ENCODE measurements around the gene FAM184A. TPM values are rescaled to one million over a fixed set of nuclear protein-coding genes. Genes with fewer than 3 reads are reported as not detected.

FAM184A gene
- total RNA-seq, 6 donors from 2014 or later, result 8.4 to 75.4 (median 39.5) TPM

DNA sequence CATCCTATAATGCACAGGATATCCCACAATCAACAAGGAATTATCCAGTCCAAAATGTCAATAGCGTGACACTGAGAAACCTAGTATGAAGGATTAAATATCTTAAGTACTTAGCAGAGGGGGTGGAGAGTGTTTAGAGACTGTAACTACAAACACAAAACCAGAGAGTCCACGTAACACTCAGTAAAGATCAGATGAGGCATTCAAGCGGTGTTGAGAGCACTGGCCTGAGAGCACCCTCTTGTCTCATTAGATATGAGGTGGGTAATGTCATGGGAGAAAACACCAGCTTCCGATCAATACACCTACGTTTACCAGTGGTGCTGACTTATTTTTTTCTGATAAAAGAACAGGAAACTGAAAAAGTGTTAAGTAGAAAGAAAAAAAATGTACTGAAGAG lies 2.3 kb downstream of the FAM184A start:
- Histone ChIP-seq H3K27me3 (no peaks in the 10 kb centered on the region), H3K9me3 (no peaks in the 10 kb centered on the region), H3K4me1 (peaks cover 0 to 28% (median 12%) of the 10 kb centered on the region in 4 donors), H3K36me3 (no peaks in the 10 kb centered on the region), H3K4me3 (peak overlapping the region in 2 of 4 donors; percentile 64 to 84), H3K27ac (peak overlapping the region; percentile 7 to 91 (median 89))
- TF ChIP-seq, protein P1, sequence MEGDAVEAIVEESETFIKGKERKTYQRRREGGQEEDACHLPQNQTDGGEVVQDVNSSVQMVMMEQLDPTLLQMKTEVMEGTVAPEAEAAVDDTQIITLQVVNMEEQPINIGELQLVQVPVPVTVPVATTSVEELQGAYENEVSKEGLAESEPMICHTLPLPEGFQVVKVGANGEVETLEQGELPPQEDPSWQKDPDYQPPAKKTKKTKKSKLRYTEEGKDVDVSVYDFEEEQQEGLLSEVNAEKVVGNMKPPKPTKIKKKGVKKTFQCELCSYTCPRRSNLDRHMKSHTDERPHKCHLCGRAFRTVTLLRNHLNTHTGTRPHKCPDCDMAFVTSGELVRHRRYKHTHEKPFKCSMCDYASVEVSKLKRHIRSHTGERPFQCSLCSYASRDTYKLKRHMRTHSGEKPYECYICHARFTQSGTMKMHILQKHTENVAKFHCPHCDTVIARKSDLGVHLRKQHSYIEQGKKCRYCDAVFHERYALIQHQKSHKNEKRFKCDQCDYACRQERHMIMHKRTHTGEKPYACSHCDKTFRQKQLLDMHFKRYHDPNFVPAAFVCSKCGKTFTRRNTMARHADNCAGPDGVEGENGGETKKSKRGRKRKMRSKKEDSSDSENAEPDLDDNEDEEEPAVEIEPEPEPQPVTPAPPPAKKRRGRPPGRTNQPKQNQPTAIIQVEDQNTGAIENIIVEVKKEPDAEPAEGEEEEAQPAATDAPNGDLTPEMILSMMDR (IDR thresholded peaks at IDR 0.05), result no peak
- TF ChIP-seq EP300 (IDR thresholded peaks at IDR 0.05) (peak in 1 of 4 donors; percentile 15), POLR2A (IDR thresholded peaks at IDR 0.05) (peak in 1 of 4 donors; percentile 41), POLR2AphosphoS5 (IDR thresholded peaks at IDR 0.05) (peak in 1 of 2 donors; percentile 31)
- DNase-seq (no peak), ATAC-seq (ENCODE audit: low FRiP score in 2 of 2) (peak in 1 of 2 donors; percentile 64)
- WGBS, 2 donors, result 51 to 66% methylated on average over 5 of the region's 5 CpGs

DNA sequence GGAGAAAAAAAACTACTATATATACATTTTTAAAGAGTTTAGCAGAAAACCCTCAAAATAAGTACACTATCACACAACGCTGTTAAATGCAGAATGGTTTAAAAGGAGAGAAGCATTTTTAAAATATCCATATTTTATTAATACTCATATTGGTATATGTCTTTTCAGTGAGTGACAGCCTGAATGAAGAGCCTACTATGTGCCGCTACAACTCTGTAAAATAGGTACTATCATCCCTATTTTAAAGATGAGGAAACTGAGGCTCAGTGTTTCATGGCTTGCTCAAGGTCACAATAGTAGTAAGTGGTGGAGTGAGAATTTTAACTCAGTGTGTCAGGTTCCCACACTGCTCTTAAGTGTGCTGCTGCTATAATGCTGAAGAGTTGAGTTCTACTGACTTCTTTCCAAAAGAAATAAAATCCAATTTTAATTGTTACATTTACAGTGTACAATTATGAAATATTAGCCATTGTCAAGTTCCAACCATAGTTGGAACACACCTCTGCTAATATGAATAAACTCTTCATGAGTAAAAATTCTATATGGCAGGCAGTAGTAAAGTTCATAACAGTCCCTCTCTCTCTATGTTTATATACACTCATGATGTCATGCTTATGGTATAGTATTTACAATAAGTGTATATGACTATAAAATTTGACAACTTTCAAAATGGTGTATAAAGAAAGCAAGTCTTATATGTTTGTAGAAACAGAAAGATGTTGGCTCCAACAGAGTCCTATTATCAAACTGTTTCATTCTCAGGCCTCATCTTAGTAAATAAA lies 3.1 kb downstream of the FAM184A start:
- H3K27ac ChIP-seq, result peak overlapping the region in 3 of 4 donors; percentile 88 to 91 (median 90)
- H3K4me3 ChIP-seq, result peak overlapping the region in 2 of 4 donors; percentile 64 to 84
- no peaks in the 10 kb centered on the region for H3K9me3 ChIP-seq
- H3K36me3 ChIP-seq, result no peaks in the 10 kb centered on the region
- DNase-seq, result no peak
- no peak for TF ChIP-seq EP300 (IDR thresholded peaks at IDR 0.05)
- TF ChIP-seq, protein P1 (IDR thresholded peaks at IDR 0.05), result no peak
- TF ChIP-seq POLR2AphosphoS5 (IDR thresholded peaks at IDR 0.05), result no peak
- TF ChIP-seq POLR2A (IDR thresholded peaks at IDR 0.05), result no peak
- 89 to 96% methylated on average over 2 of the region's 2 CpGs for WGBS, 2 donors
- no peak for ATAC-seq (ENCODE audit: low FRiP score in 2 of 2)
- peaks cover 0 to 28% (median 12%) of the 10 kb centered on the region in 4 donors for H3K4me1 ChIP-seq
- no peaks in the 10 kb centered on the region for H3K27me3 ChIP-seq

DNA sequence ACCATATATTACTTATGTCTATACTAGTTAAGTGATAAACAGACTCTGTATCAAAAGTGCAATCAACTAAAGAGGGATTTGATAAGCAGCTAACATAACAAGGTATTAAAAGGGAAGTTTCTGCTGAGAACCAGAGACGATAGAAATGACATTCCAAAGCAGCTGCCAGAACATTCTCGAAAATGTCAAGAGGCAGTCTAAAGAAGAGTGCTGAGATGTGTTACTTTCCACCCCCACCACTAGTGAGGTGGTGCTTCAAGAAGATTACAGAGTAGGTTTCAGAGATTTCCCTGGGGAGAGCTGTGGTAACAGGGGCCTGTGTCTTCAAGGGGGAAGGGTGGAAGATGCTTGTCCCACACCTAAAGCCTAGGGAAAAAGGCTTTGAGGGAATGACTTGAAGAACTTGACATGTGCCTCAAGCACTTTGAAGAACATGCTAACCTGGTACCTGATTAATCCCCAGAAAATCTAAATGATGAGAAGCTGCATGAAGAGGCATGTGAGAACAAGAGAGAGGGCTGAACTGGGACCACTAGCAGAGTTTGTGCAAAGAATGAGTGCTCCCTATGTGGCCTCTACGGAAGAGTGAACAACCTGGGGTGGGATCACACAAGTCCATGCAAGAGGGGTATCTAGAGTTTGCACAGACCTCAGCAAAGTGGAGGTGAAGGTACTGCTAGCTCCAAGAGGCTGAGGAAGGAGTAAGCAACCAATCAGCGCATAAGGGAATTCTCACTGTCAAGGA lies 5.0 kb downstream of the FAM184A start:
- peak in 1 of 2 donors; percentile 44 for DNase-seq
- Histone ChIP-seq H3K4me3 (no peak overlapping the region), H3K4me1 (peaks cover 0 to 19% (median 7%) of the 10 kb centered on the region in 4 donors), H3K27ac (peak overlapping the region in 2 of 4 donors; percentile 7 to 42), H3K36me3 (no peaks in the 10 kb centered on the region), H3K9me3 (no peaks in the 10 kb centered on the region), H3K27me3 (no peaks in the 10 kb centered on the region)
- ATAC-seq (ENCODE audit: low FRiP score in 2 of 2), result no peak
- TF ChIP-seq, protein P1 (IDR thresholded peaks at IDR 0.05), result no peak
- no peak for TF ChIP-seq POLR2A (IDR thresholded peaks at IDR 0.05)
- peak in 1 of 4 donors; percentile 43 for TF ChIP-seq EP300 (IDR thresholded peaks at IDR 0.05)
- WGBS, 2 donors, result 70 to 76% methylated on average over 4 of the region's 4 CpGs

DNA sequence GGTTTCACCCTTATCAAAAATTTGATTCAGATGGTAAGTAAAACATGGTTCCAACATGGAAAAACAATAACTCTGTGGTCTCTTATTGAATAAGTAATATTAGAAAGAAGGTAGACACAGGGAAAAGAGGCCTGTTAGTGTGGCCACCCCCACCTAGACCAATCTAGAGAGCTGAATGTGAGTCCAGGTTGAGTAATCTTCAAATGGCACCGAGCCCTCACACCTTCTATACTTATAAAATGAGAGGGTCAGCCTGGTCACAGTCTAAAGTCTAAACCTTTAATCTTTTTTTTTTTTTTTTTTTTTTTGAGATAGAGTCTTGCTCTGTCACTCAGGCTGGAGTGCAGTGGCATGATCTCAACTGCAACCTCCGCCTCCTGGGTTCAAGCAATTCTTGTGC lies 6.9 kb downstream of the FAM184A start:
- H3K36me3 ChIP-seq, result no peaks in the 10 kb centered on the region
- DNase-seq (no peak), ATAC-seq (ENCODE audit: low FRiP score in 2 of 2) (no peak)
- H3K4me1 ChIP-seq, result peaks cover 0 to 8% (median 3%) of the 10 kb centered on the region in 4 donors
- H3K9me3 ChIP-seq, result no peaks in the 10 kb centered on the region
- no peak overlapping the region for H3K4me3 ChIP-seq
- TF ChIP-seq EP300 (IDR thresholded peaks at IDR 0.05) (no peak), POLR2A (IDR thresholded peaks at IDR 0.05) (no peak), POLR2AphosphoS5 (IDR thresholded peaks at IDR 0.05) (no peak)
- TF ChIP-seq, protein P1 (IDR thresholded peaks at IDR 0.05), result no peak
- H3K27ac ChIP-seq, result no peak overlapping the region
- no peaks in the 10 kb centered on the region for H3K27me3 ChIP-seq
- WGBS, 2 donors, result 88 to 94% methylated on average over 2 of the region's 2 CpGs
